Measurements from ENCODE around the gene ETS1. TPM values are rescaled to one million over a fixed set of nuclear protein-coding genes. Genes with fewer than 3 reads are reported as not detected.

ETS1 gene
- total RNA-seq, 2 donors from 2014 or later = 19.3 to 37.6 TPM

GRCh38 chr11:128625746-128626145 lies 38.4 kb upstream of the ETS1 start:
- Histone ChIP-seq H3K27ac (no peak overlapping the region), H3K36me3 (no peaks in the 10 kb centered on the region), H3K4me1 (no peaks in the 10 kb centered on the region), H3K9ac (ENCODE audit: low read depth in 2 of 2, low read length in 2 of 2) (no peak overlapping the region), H3K9me3 (no peaks in the 10 kb centered on the region), H3K27me3 (no peaks in the 10 kb centered on the region), H3K4me3 (no peak overlapping the region)
- no peak for TF ChIP-seq CTCF (IDR thresholded peaks at IDR 0.05)
- no peak for DNase-seq
- intact Hi-C loops (cut with DNase I) = loop anchor here (10.0 kb wide), 1 partner anchor 141 kb away; no protein-coding TSS in a partner anchor

GRCh38 chr11:128625326-128625725 lies 38.0 kb upstream of the ETS1 start:
- Histone ChIP-seq H3K27me3 (no peaks in the 10 kb centered on the region), H3K4me3 (no peak overlapping the region), H3K9ac (ENCODE audit: low read depth in 2 of 2, low read length in 2 of 2) (no peak overlapping the region), H3K9me3 (no peaks in the 10 kb centered on the region), H3K4me1 (no peaks in the 10 kb centered on the region), H3K27ac (no peak overlapping the region), H3K36me3 (no peaks in the 10 kb centered on the region)
- intact Hi-C loops (cut with DNase I) = loop anchor here (10.0 kb wide), 1 partner anchor 141 kb away; no protein-coding TSS in a partner anchor
- TF ChIP-seq CTCF (IDR thresholded peaks at IDR 0.05) = no peak
- DNase-seq = no peak

- H3K36me3 ChIP-seq = no peaks in the 10 kb centered on the region
- no peaks in the 10 kb centered on the region for H3K4me1 ChIP-seq
- intact Hi-C loops (cut with DNase I) = loop anchor here (10.0 kb wide), 1 partner anchor 140 kb away; no protein-coding TSS in a partner anchor
- no peaks in the 10 kb centered on the region for H3K9me3 ChIP-seq
- H3K4me3 ChIP-seq = no peak overlapping the region
- peak overlapping the region; percentile 37 for H3K27ac ChIP-seq
- H3K27me3 ChIP-seq = no peaks in the 10 kb centered on the region
- no peak for TF ChIP-seq CTCF (IDR thresholded peaks at IDR 0.05)
- DNase-seq = no peak
- H3K9ac ChIP-seq (ENCODE audit: low read depth in 2 of 2, low read length in 2 of 2) = no peak overlapping the region
These were observed 37.2 kb upstream of the ETS1 start for GRCh38 chr11:128624269-128625175.

- Histone ChIP-seq H3K9me3 (no peaks in the 10 kb centered on the region), H3K27me3 (no peaks in the 10 kb centered on the region), H3K4me1 (no peaks in the 10 kb centered on the region), H3K4me3 (no peak overlapping the region), H3K36me3 (no peaks in the 10 kb centered on the region), H3K9ac (ENCODE audit: low read depth in 2 of 2, low read length in 2 of 2) (no peak overlapping the region), H3K27ac (no peak overlapping the region)
- TF ChIP-seq CTCF (IDR thresholded peaks at IDR 0.05) = no peak
- DNase-seq = no peak
- intact Hi-C loops (cut with DNase I) = loop anchor here (10.0 kb wide), 1 partner anchor 138 kb away; no protein-coding TSS in a partner anchor
These were observed 35.7 kb upstream of the ETS1 start for GRCh38 chr11:128623091-128623490.

- H3K4me3 ChIP-seq = no peak overlapping the region
- no peak overlapping the region for H3K9ac ChIP-seq (ENCODE audit: low read depth in 2 of 2, low read length in 2 of 2)
- H3K36me3 ChIP-seq = no peaks in the 10 kb centered on the region
- H3K4me1 ChIP-seq = no peaks in the 10 kb centered on the region
- intact Hi-C loops (cut with DNase I) = loop anchor here (10.0 kb wide), 1 partner anchor 137 kb away; no protein-coding TSS in a partner anchor
- H3K27me3 ChIP-seq = no peaks in the 10 kb centered on the region
- no peak for TF ChIP-seq CTCF (IDR thresholded peaks at IDR 0.05)
- DNase-seq = no peak
- H3K27ac ChIP-seq = no peak overlapping the region
- no peaks in the 10 kb centered on the region for H3K9me3 ChIP-seq
These were observed 34.5 kb upstream of the ETS1 start for GRCh38 chr11:128621601-128622501.

Data from colonic mucosa (tissue), 4 donors.